Ishikawa (cell line): ENCODE results near the gene MALRD1.

ENCODE experiments used
- CEBPB ChIP-seq: IDR thresholded peaks from 2 replicates; pipeline ENCODE4 v1.6.1; 2012
- CREB1 ChIP-seq: IDR thresholded peaks from 2 replicates; pipeline ENCODE4 v1.6.1; 2012; ENCODE audit warnings: low read depth
- EGR1 ChIP-seq: IDR thresholded peaks from 2 replicates; pipeline ENCODE4 v1.6.1; 2012
- EP300 ChIP-seq: IDR thresholded peaks from 2 replicates; pipeline ENCODE4 v1.6.1; 2012; ENCODE audit warnings: borderline replicate concordance
- FOXM1 ChIP-seq: IDR thresholded peaks from 2 replicates; pipeline ENCODE4 v1.6.1; 2012; ENCODE audit warnings: low read depth, borderline replicate concordance
- MAX ChIP-seq: IDR thresholded peaks from 2 replicates; pipeline ENCODE4 v1.6.1; 2012
- NFIC ChIP-seq: IDR thresholded peaks from 2 replicates; pipeline ENCODE4 v1.6.1; 2012
- RAD21 ChIP-seq: IDR thresholded peaks from 2 replicates; pipeline ENCODE4 v1.6.1; 2012; ENCODE audit warnings: low read depth
- TAF1 ChIP-seq: IDR thresholded peaks from 2 replicates; pipeline ENCODE4 v1.6.1; 2012; ENCODE audit warnings: low read depth, mild to moderate bottlenecking
- TCF12 ChIP-seq: IDR thresholded peaks from 2 replicates; pipeline ENCODE4 v1.6.1; 2012; ENCODE audit warnings: low read depth
- TEAD4 ChIP-seq: IDR thresholded peaks from 2 replicates; pipeline ENCODE4 v1.6.1; 2012
- USF1 ChIP-seq: IDR thresholded peaks from 2 replicates; pipeline ENCODE4 v1.6.1; 2012
- YY1 ChIP-seq: IDR thresholded peaks from 2 replicates; pipeline ENCODE4 v1.6.1; 2012; ENCODE audit warnings: low read depth
- ZBTB7A ChIP-seq: IDR thresholded peaks from 2 replicates; pipeline ENCODE4 v1.6.1; 2012; ENCODE audit warnings: low read depth
- TF ChIP-seq, protein P1 (sequence below): IDR thresholded peaks from 2 replicates; pipeline ENCODE4 v1.6.1; 2012; ENCODE audit warnings: low read depth, mild to moderate bottlenecking

The MALRD1 gene

GRCh38 chr10:19117438-19117837 is 68.8 kb downstream of the MALRD1 start:
- TF ChIP-seq USF1 (no peak), TEAD4 (no peak), CEBPB (no peak), EP300 (no peak), ZBTB7A (no peak), YY1 (no peak), NFIC (no peak), MAX (no peak), FOXM1 (no peak), CREB1 (no peak), EGR1 (no peak), TCF12 (no peak), TAF1 (no peak), RAD21 (no peak)
- TF ChIP-seq, protein P1, sequence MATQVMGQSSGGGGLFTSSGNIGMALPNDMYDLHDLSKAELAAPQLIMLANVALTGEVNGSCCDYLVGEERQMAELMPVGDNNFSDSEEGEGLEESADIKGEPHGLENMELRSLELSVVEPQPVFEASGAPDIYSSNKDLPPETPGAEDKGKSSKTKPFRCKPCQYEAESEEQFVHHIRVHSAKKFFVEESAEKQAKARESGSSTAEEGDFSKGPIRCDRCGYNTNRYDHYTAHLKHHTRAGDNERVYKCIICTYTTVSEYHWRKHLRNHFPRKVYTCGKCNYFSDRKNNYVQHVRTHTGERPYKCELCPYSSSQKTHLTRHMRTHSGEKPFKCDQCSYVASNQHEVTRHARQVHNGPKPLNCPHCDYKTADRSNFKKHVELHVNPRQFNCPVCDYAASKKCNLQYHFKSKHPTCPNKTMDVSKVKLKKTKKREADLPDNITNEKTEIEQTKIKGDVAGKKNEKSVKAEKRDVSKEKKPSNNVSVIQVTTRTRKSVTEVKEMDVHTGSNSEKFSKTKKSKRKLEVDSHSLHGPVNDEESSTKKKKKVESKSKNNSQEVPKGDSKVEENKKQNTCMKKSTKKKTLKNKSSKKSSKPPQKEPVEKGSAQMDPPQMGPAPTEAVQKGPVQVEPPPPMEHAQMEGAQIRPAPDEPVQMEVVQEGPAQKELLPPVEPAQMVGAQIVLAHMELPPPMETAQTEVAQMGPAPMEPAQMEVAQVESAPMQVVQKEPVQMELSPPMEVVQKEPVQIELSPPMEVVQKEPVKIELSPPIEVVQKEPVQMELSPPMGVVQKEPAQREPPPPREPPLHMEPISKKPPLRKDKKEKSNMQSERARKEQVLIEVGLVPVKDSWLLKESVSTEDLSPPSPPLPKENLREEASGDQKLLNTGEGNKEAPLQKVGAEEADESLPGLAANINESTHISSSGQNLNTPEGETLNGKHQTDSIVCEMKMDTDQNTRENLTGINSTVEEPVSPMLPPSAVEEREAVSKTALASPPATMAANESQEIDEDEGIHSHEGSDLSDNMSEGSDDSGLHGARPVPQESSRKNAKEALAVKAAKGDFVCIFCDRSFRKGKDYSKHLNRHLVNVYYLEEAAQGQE = no peak

- TF ChIP-seq YY1 (no peak), TEAD4 (no peak), RAD21 (no peak)
Observed at GRCh38 chr10:19119191-19119590, 70.6 kb downstream of the MALRD1 start.

- TF ChIP-seq CEBPB = no peak
- no peak for TF ChIP-seq TCF12
- no peak for TF ChIP-seq TEAD4
- TF ChIP-seq FOXM1 = no peak
- TF ChIP-seq USF1 = no peak
- TF ChIP-seq NFIC = no peak
- TF ChIP-seq TAF1 = no peak
- no peak for TF ChIP-seq CREB1
- no peak for TF ChIP-seq MAX
- no peak for TF ChIP-seq EGR1
- TF ChIP-seq ZBTB7A = no peak
Observed at GRCh38 chr10:19120381-19120908, 71.8 kb downstream of the MALRD1 start.

DNA sequence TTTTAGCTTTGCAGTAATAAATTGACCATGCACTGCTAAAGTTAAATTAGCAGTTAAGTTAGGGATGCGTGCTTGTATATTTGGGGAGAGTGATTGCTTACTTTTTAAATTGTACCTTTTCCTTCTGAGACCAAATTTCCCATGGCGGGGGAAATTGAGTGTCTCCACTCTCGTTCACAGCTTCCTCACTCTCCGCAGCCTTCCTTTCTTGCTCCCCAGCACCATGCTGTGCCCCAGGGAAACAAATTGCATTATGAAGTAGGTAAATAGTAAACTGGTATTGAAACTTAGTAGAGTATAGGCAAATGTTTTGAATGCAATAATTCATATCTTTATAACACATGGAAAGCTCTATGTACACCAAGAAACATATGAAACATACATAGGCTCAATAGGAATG is 85.4 kb downstream of the MALRD1 start:
- TF ChIP-seq ZBTB7A (no peak), EP300 (no peak), FOXM1 (no peak), YY1 (no peak), USF1 (no peak), CREB1 (no peak), TAF1 (no peak), RAD21 (no peak), MAX (no peak), CEBPB (no peak), EGR1 (no peak), NFIC (no peak), TEAD4 (no peak), TCF12 (no peak)
- TF ChIP-seq, protein P1 = no peak

- TF ChIP-seq ZBTB7A (no peak), CREB1 (no peak), USF1 (no peak), NFIC (no peak), EGR1 (no peak), TEAD4 (no peak), TCF12 (no peak), RAD21 (no peak), YY1 (no peak), TAF1 (no peak), FOXM1 (no peak), CEBPB (no peak), EP300 (no peak), MAX (no peak)
- TF ChIP-seq, protein P1 = no peak
Observed at GRCh38 chr10:19142967-19143366, 94.4 kb downstream of the MALRD1 start.
